ENCODE results near the gene ISM2. TPM values are rescaled to one million over a fixed set of nuclear protein-coding genes. Genes with fewer than 3 reads are reported as not detected.
"Not testable (repeated sequence)": the region's sequence is repeated elsewhere in the genome, so short reads cannot be mapped to it uniquely, and the experiment has no call there.

ISM2 gene
- total and polyA plus RNA-seq, 10 of the 15 experiments (the other 5 are each of a cell fraction or from before 2014, with no cell fraction given): 0.03 TPM; not detected in 9

DNA sequence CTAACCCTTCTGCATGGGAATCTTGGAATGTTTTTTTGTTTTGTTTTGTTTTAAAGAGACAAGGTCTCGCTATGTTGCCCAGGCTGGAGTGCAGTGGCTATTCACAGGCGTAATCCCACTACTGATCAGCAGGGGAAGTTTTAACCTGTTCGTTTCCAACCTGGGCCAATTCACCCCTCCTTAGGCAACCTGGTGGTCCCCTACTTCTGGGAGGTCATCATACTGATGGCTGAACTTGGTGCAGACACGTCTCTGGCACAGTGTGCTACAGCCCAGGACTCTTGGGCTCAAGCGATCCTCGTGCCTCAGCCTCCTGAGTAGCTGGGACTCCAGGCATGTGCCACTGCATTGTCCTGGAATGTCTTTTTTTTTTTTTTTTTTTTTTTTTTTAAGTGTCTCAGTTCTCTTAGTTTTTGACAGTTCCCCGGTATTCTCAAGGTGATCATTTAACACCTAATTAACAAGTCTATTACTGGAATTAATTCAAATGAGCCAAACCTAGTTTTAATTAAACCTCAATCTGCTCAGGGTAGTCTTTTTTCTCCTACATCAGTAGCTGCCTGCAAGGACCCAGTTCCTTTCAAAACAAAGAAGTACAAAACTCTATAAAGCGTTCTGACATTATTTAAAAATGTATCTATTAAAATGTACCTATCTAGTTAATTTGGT lies 49.0 kb upstream of the ISM2 start:
- in situ Hi-C loops (cut with MboI): loop anchor here (5.0 kb wide), 1 partner anchor 85 kb away; no protein-coding TSS in a partner anchor
- Histone ChIP-seq H3K9ac (ENCODE audit: control insufficient read depth, insufficient read depth, low read length) (no peak overlapping the region), H3K4me1 (ENCODE audit: control insufficient read depth, insufficient read depth, low read length) (peaks cover 7% of the 10 kb centered on the region), H3K4me3 (no peak overlapping the region), H3K36me3 (ENCODE audit: control insufficient read depth in 2 of 2, insufficient read depth in 2 of 2, low read length in 1 of 2) (peaks cover 2 to 28% of the 10 kb centered on the region in 2 experiments; a peak in 3 of 4 replicates), H3K79me2 (ENCODE audit: control insufficient read depth, insufficient read depth, low read length) (no peaks in the 10 kb centered on the region), H3K9me3 (replicated peaks; ENCODE audit: control insufficient read depth, insufficient read depth, low read length) (no peaks in the 10 kb centered on the region), H2AFZ (ENCODE audit: control insufficient read depth, low read depth, low read length) (no peak overlapping the region), H3K4me2 (ENCODE audit: control insufficient read depth, insufficient read depth) (no peak overlapping the region), H3K27me3 (replicated peaks in 1 of 2; ENCODE audit: control insufficient read depth in 2 of 2, insufficient read depth in 2 of 2, low read length in 1 of 2) (no peaks in the 10 kb centered on the region), H4K20me1 (ENCODE audit: control insufficient read depth, insufficient read depth) (no peaks in the 10 kb centered on the region), H3K27ac (ENCODE audit: control insufficient read depth, insufficient read depth) (no peak overlapping the region)
- ChIA-PET POLR2A (no interaction called here), SMC1A (ENCODE audit: uncharacterized antibody, unreplicated experiment) (interaction anchor here (0.6 to 1.5 kb wide), 2 partner anchors 89 to 613 kb away, joined by 4 read pairs; partner anchors contain the start of gene AHSA1), CTCF (interaction anchor here (0.9 kb wide), 2 partner anchors 89 to 247 kb away, joined by 3 to 7 read pairs; no protein-coding TSS in a partner anchor), RAD21 (ENCODE audit: unreplicated experiment) (no interaction called here)
- ATAC-seq (no peak), FAIRE-seq (no peak), DNase-seq (ENCODE audit: low read depth, low spot score) (no peak)
- BruUV-seq (replicated peaks): no TSS peak
- intact Hi-C loops (cut with micrococcal nuclease; ENCODE audit: unreplicated experiment): loop anchor here (10.0 kb wide), 1 partner anchor 393 kb away; no protein-coding TSS in a partner anchor
- WGBS (ENCODE audit: insufficient coverage, insufficient replicate concordance, low lambda C conversion rate, missing lambda C conversion rate): 83% methylated on average over 7 of the region's 8 CpGs
- TF ChIP-seq MEF2A (IDR thresholded peaks at IDR 0.05; ENCODE audit: insufficient read depth, low read depth, low read length) (no peak), YY1 (IDR thresholded peaks at IDR 0.05; ENCODE audit: low read depth, low read length) (no peak), CBX3 (IDR thresholded peaks at IDR 0.05; ENCODE audit: borderline replicate concordance, low read depth) (no peak), CTCF (IDR thresholded peaks at IDR 0.05 in 2 of 3, conservative IDR thresholded peaks at IDR 0.05 in 1 of 3; ENCODE audit: control insufficient read depth in 2 of 3, extremely low read depth in 1 of 3, insufficient read depth in 1 of 3, low read depth in 3 of 3, low read length in 3 of 3) (peak in 1 of 3 experiments; percentile 5; a peak in 1 of 6 replicates), IKZF1 (conservative IDR thresholded peaks at IDR 0.05) (no peak), TCF3 (IDR thresholded peaks at IDR 0.05; ENCODE audit: borderline replicate concordance, insufficient read depth, low read depth, low read length) (no peak)
- TF ChIP-seq, protein P1, sequence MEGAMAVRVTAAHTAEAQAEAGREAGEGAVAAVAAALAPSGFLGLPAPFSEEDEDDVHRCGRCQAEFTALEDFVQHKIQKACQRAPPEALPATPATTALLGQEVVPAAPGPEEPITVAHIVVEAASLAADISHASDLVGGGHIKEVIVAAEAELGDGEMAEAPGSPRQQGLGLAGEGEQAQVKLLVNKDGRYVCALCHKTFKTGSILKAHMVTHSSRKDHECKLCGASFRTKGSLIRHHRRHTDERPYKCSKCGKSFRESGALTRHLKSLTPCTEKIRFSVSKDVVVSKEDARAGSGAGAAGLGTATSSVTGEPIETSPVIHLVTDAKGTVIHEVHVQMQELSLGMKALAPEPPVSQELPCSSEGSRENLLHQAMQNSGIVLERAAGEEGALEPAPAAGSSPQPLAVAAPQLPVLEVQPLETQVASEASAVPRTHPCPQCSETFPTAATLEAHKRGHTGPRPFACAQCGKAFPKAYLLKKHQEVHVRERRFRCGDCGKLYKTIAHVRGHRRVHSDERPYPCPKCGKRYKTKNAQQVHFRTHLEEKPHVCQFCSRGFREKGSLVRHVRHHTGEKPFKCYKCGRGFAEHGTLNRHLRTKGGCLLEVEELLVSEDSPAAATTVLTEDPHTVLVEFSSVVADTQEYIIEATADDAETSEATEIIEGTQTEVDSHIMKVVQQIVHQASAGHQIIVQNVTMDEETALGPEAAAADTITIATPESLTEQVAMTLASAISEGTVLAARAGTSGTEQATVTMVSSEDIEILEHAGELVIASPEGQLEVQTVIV (IDR thresholded peaks at IDR 0.05; ENCODE audit: borderline replicate concordance, partially characterized antibody): no peak

DNA sequence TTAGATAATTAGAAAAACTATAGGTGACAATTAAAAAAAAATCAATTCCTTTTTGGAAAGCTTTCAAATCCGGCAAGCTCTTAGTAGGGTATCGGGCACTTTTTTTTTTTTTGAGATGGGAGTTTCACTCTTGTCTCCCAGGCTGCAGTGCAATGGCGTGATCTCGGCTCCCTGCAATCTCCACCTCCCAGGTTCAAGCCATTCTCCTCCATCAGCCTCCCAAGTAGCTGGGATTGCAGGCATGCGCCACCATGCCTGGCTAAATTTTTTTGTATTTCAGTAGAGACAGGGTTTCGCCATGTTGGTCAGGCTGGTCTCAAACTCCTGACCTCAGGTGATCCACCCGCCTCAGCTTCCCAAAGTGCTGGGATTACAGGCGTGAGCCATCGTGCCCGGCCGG lies 46.6 kb upstream of the ISM2 start:
- H3K79me2 ChIP-seq (ENCODE audit: control insufficient read depth, insufficient read depth, low read length); H3K4me2 ChIP-seq (ENCODE audit: control insufficient read depth, insufficient read depth); H3K9me3 ChIP-seq (replicated peaks; ENCODE audit: control insufficient read depth, insufficient read depth, low read length); H3K27ac ChIP-seq (ENCODE audit: control insufficient read depth, insufficient read depth); H3K9ac ChIP-seq (ENCODE audit: control insufficient read depth, insufficient read depth, low read length); BruUV-seq (replicated peaks); FAIRE-seq; H3K4me3 ChIP-seq; POLR2A ChIA-PET; ATAC-seq; DNase-seq (ENCODE audit: low read depth, low spot score); H4K20me1 ChIP-seq (ENCODE audit: control insufficient read depth, insufficient read depth); H2AFZ ChIP-seq (ENCODE audit: control insufficient read depth, low read depth, low read length); H3K27me3 ChIP-seq (replicated peaks in 1 of 2; ENCODE audit: control insufficient read depth in 2 of 2, insufficient read depth in 2 of 2, low read length in 1 of 2): not testable (repeated sequence)
- RAD21 ChIA-PET (ENCODE audit: unreplicated experiment): interaction anchor here (1.1 to 2.3 kb wide), 2 partner anchors 86 to 229 kb away, joined by 3 to 11 read pairs; no protein-coding TSS in a partner anchor
- CTCF ChIA-PET: interaction anchor here (0.6 to 2.0 kb wide), 5 partner anchors 9 to 229 kb away, joined by 3 to 22 read pairs (median 3); partner anchors contain the start of gene AHSA1
- Histone ChIP-seq H3K36me3 (ENCODE audit: control insufficient read depth in 2 of 2, insufficient read depth in 2 of 2, low read length in 1 of 2) (peaks cover 2 to 20% of the 10 kb centered on the region in 2 experiments; a peak in 3 of 4 replicates), H3K4me1 (ENCODE audit: control insufficient read depth, insufficient read depth, low read length) (peaks cover 19% of the 10 kb centered on the region)
- SMC1A ChIA-PET (ENCODE audit: uncharacterized antibody, unreplicated experiment): interaction anchor here (0.6 to 2.0 kb wide), 6 partner anchors 63 to 767 kb away, joined by 3 to 8 read pairs (median 3); no protein-coding TSS in a partner anchor
- intact Hi-C loops (cut with micrococcal nuclease; ENCODE audit: unreplicated experiment): loop anchor here (10.0 kb wide), 1 partner anchor 390 kb away; no protein-coding TSS in a partner anchor
- 96% methylated on average over 11 of the region's 11 CpGs for WGBS (ENCODE audit: insufficient coverage, insufficient replicate concordance, low lambda C conversion rate, missing lambda C conversion rate)
- in situ Hi-C loops (cut with MboI): loop anchor here (5.0 kb wide), 1 partner anchor 83 kb away; no protein-coding TSS in a partner anchor
